ENCODE results near the gene ELMO1. TPM values are rescaled to one million over a fixed set of nuclear protein-coding genes. Genes with fewer than 3 reads are reported as not detected.

ELMO1 gene
- total RNA-seq, 1 experiment from 2014 or later = 1.1 TPM

DNA sequence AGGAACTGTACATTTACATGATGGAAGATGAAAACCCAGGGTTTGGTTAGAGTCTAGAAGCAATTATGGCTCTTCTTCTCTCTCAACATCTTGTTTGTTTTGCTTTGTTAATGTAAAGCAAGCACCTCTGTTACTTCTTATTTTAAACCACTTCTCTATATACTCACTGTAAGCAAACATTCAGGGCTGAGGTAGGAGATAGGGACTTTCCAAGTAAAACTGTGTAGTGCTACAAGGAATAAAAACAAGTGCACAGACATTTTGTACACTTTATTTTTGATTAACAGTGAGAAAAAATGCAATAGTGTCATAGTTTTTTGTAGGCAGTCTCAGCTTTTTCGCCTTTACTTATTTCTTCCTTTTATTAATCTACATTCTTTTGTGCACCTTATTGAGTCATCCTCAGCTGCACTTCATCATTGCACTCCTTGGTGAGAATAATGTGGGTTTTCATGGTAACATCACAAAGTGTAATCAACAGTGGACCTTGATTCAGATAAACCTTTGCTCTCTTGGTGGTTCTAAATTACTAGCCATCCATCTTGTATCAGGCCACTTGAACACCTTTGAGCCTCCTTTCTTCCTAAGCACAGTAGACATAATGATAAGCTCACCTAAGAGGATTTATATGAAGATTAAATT is 52.9 kb downstream of the ELMO1 start:
- H3K9me3 ChIP-seq (ENCODE audit: control insufficient read depth in 1 of 2, insufficient read depth in 1 of 2, low read depth in 1 of 2, low read length in 2 of 2) = no peaks in the 10 kb centered on the region
- H3K27ac ChIP-seq (ENCODE audit: low read depth, low read length) = no peak overlapping the region
- no peaks in the 10 kb centered on the region for H3K36me3 ChIP-seq (ENCODE audit: control insufficient read depth in 1 of 2, insufficient read depth in 2 of 2, low read length in 2 of 2)
- ChIA-PET POLR2A (no interaction called here), RAD21 (ENCODE audit: low non-redundant PET in 1 of 2, low total read pairs in 2 of 2, uncharacterized antibody in 2 of 2, unreplicated experiment in 2 of 2) (no interaction called here), CTCF (no interaction called here)
- no peak overlapping the region for H3K9ac ChIP-seq (ENCODE audit: low read length)
- H3K9me2 ChIP-seq (ENCODE audit: insufficient read depth) = no peaks in the 10 kb centered on the region
- H3K4me1 ChIP-seq (ENCODE audit: control insufficient read depth in 1 of 2, insufficient read depth in 2 of 2, low read length in 2 of 2) = no peaks in the 10 kb centered on the region
- intact Hi-C loops (cut with micrococcal nuclease) = no loop called here
- DNase-seq (ENCODE audit: low read depth, low spot score) (no peak), ATAC-seq (no peak)
- peaks cover 7% of the 10 kb centered on the region; the same call in 1 of the 2 replicates for H3K27me3 ChIP-seq (ENCODE audit: insufficient read depth, low read length)
- no peak overlapping the region for H2AFZ ChIP-seq (ENCODE audit: low read depth, low read length, poor library complexity, severe bottlenecking)
- TF ChIP-seq FOSL1 (IDR thresholded peaks at IDR 0.05; ENCODE audit: low read depth) = no peak
- TF ChIP-seq, protein P1, sequence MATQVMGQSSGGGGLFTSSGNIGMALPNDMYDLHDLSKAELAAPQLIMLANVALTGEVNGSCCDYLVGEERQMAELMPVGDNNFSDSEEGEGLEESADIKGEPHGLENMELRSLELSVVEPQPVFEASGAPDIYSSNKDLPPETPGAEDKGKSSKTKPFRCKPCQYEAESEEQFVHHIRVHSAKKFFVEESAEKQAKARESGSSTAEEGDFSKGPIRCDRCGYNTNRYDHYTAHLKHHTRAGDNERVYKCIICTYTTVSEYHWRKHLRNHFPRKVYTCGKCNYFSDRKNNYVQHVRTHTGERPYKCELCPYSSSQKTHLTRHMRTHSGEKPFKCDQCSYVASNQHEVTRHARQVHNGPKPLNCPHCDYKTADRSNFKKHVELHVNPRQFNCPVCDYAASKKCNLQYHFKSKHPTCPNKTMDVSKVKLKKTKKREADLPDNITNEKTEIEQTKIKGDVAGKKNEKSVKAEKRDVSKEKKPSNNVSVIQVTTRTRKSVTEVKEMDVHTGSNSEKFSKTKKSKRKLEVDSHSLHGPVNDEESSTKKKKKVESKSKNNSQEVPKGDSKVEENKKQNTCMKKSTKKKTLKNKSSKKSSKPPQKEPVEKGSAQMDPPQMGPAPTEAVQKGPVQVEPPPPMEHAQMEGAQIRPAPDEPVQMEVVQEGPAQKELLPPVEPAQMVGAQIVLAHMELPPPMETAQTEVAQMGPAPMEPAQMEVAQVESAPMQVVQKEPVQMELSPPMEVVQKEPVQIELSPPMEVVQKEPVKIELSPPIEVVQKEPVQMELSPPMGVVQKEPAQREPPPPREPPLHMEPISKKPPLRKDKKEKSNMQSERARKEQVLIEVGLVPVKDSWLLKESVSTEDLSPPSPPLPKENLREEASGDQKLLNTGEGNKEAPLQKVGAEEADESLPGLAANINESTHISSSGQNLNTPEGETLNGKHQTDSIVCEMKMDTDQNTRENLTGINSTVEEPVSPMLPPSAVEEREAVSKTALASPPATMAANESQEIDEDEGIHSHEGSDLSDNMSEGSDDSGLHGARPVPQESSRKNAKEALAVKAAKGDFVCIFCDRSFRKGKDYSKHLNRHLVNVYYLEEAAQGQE (IDR thresholded peaks at IDR 0.05; ENCODE audit: low read depth) = no peak
- TF ChIP-seq, protein P2, sequence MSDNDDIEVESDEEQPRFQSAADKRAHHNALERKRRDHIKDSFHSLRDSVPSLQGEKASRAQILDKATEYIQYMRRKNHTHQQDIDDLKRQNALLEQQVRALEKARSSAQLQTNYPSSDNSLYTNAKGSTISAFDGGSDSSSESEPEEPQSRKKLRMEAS (IDR thresholded peaks at IDR 0.05) = no peak
- no peak for TF ChIP-seq RAD21 (IDR thresholded peaks at IDR 0.05; ENCODE audit: low read depth)
- no peak for TF ChIP-seq ELF1 (IDR thresholded peaks at IDR 0.05; ENCODE audit: borderline replicate concordance, low read depth)
- no peak for TF ChIP-seq POLR2A (IDR thresholded peaks at IDR 0.05; ENCODE audit: borderline replicate concordance, extremely low read depth, insufficient read depth, insufficient read length)
- TF ChIP-seq EZH2 (IDR thresholded peaks at IDR 0.05) = no peak
- no peak for TF ChIP-seq CEBPB (IDR thresholded peaks at IDR 0.05; ENCODE audit: low read depth)
- TF ChIP-seq SIN3A (IDR thresholded peaks at IDR 0.05; ENCODE audit: low read depth) = no peak
- no peak for TF ChIP-seq ZFX (IDR thresholded peaks at IDR 0.05)
- TF ChIP-seq POLR2AphosphoS5 (IDR thresholded peaks at IDR 0.05; ENCODE audit: low read depth, low read length) = no peak
- TF ChIP-seq, protein P3, sequence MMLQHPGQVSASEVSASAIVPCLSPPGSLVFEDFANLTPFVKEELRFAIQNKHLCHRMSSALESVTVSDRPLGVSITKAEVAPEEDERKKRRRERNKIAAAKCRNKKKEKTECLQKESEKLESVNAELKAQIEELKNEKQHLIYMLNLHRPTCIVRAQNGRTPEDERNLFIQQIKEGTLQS (IDR thresholded peaks at IDR 0.05) = no peak
- BruUV-seq (replicated peaks) = no TSS peak
- H3K79me2 ChIP-seq (ENCODE audit: insufficient read depth, low read length) = no peaks in the 10 kb centered on the region
- H3K4me3 ChIP-seq (replicated peaks in 1 of 2; ENCODE audit: low read depth in 1 of 2, low read length in 2 of 2) = no peak overlapping the region
- H4K20me1 ChIP-seq (ENCODE audit: insufficient read depth) = no peaks in the 10 kb centered on the region; the same call in 1 of the 2 replicates
- H3K4me2 ChIP-seq (ENCODE audit: low read length) = no peak overlapping the region
